Measurements from ENCODE around the gene LRRC8C.
"Not testable (repeated sequence)": the region's sequence is repeated elsewhere in the genome, so short reads cannot be mapped to it uniquely, and the experiment has no call there.

Gene LRRC8C

GRCh38 chr1:89703469-89703868 lies 70.5 kb downstream of the LRRC8C start:
- H3K27ac ChIP-seq (ENCODE audit: low read length): no peak overlapping the region
- no peaks in the 10 kb centered on the region for H3K36me3 ChIP-seq (ENCODE audit: control insufficient read depth, insufficient read depth, low read length)
- no peaks in the 10 kb centered on the region for H3K9me3 ChIP-seq (ENCODE audit: control insufficient read depth, insufficient read depth, low read length)
- DNase-seq (ENCODE audit: low read depth, low spot score): no peak
- H3K4me3 ChIP-seq (ENCODE audit: low read length): no peak overlapping the region
- no peaks in the 10 kb centered on the region for H3K27me3 ChIP-seq (ENCODE audit: control insufficient read depth, insufficient read depth, low read length)
- no CpG with 5 or more reads among the region's 1 CpG for WGBS (ENCODE audit: insufficient coverage, insufficient read length)
- H3K4me1 ChIP-seq (ENCODE audit: control insufficient read depth, insufficient read depth, low read length): no peaks in the 10 kb centered on the region

- no CpG with 5 or more reads among the region's 2 CpGs for WGBS (ENCODE audit: insufficient coverage, insufficient read length)
- Histone ChIP-seq H3K27ac (ENCODE audit: low read length) (no peak overlapping the region), H3K27me3 (ENCODE audit: control insufficient read depth, insufficient read depth, low read length) (no peaks in the 10 kb centered on the region), H3K36me3 (ENCODE audit: control insufficient read depth, insufficient read depth, low read length) (no peaks in the 10 kb centered on the region), H3K4me3 (ENCODE audit: low read length) (no peak overlapping the region), H3K4me1 (ENCODE audit: control insufficient read depth, insufficient read depth, low read length) (no peaks in the 10 kb centered on the region; the same call in 1 of the 2 replicates), H3K9me3 (ENCODE audit: control insufficient read depth, insufficient read depth, low read length) (no peaks in the 10 kb centered on the region)
- DNase-seq (ENCODE audit: low read depth, low spot score): no peak
Measured at GRCh38 chr1:89704014-89704413, 71.1 kb downstream of the LRRC8C start.

GRCh38 chr1:89704885-89705284 lies 72.0 kb downstream of the LRRC8C start:
- not testable (repeated sequence) for H3K4me3 ChIP-seq (ENCODE audit: low read length); H3K27ac ChIP-seq (ENCODE audit: low read length); H3K27me3 ChIP-seq (ENCODE audit: control insufficient read depth, insufficient read depth, low read length); DNase-seq (ENCODE audit: low read depth, low spot score); H3K9me3 ChIP-seq (ENCODE audit: control insufficient read depth, insufficient read depth, low read length); H3K36me3 ChIP-seq (ENCODE audit: control insufficient read depth, insufficient read depth, low read length); H3K4me1 ChIP-seq (ENCODE audit: control insufficient read depth, insufficient read depth, low read length)
- WGBS (ENCODE audit: insufficient coverage, insufficient read length): no CpG with 5 or more reads among the region's 2 CpGs

GRCh38 chr1:89705901-89706699 lies 73.2 kb downstream of the LRRC8C start:
- whole genome bisulfite sequencing (ENCODE audit: insufficient coverage, insufficient read length): no CpG with 5 or more reads among the region's 6 CpGs
- Histone ChIP-seq H3K27me3 (ENCODE audit: control insufficient read depth, insufficient read depth, low read length) (no peaks in the 10 kb centered on the region), H3K4me3 (ENCODE audit: low read length) (no peak overlapping the region), H3K27ac (ENCODE audit: low read length) (no peak overlapping the region), H3K4me1 (ENCODE audit: control insufficient read depth, insufficient read depth, low read length) (peaks cover 4% of the 10 kb centered on the region; the same call in 1 of the 2 replicates), H3K9me3 (ENCODE audit: control insufficient read depth, insufficient read depth, low read length) (no peaks in the 10 kb centered on the region), H3K36me3 (ENCODE audit: control insufficient read depth, insufficient read depth, low read length) (no peaks in the 10 kb centered on the region)
- no peak for DNase-seq (ENCODE audit: low read depth, low spot score)

GRCh38 chr1:89706700-89707012 lies 73.7 kb downstream of the LRRC8C start:
- H3K4me1 ChIP-seq (ENCODE audit: control insufficient read depth, insufficient read depth, low read length): peaks cover 4% of the 10 kb centered on the region; the same call in 1 of the 2 replicates
- no peak for DNase-seq (ENCODE audit: low read depth, low spot score)
- no peaks in the 10 kb centered on the region for H3K9me3 ChIP-seq (ENCODE audit: control insufficient read depth, insufficient read depth, low read length)
- H3K27ac ChIP-seq (ENCODE audit: low read length): no peak overlapping the region
- H3K4me3 ChIP-seq (ENCODE audit: low read length): no peak overlapping the region
- no peaks in the 10 kb centered on the region for H3K27me3 ChIP-seq (ENCODE audit: control insufficient read depth, insufficient read depth, low read length)
- no peaks in the 10 kb centered on the region for H3K36me3 ChIP-seq (ENCODE audit: control insufficient read depth, insufficient read depth, low read length)

- Histone ChIP-seq H3K27ac (ENCODE audit: low read length) (no peak overlapping the region), H3K4me1 (ENCODE audit: control insufficient read depth, insufficient read depth, low read length) (peaks cover 4% of the 10 kb centered on the region; the same call in 1 of the 2 replicates), H3K9me3 (ENCODE audit: control insufficient read depth, insufficient read depth, low read length) (no peaks in the 10 kb centered on the region), H3K27me3 (ENCODE audit: control insufficient read depth, insufficient read depth, low read length) (no peaks in the 10 kb centered on the region), H3K36me3 (ENCODE audit: control insufficient read depth, insufficient read depth, low read length) (no peaks in the 10 kb centered on the region), H3K4me3 (ENCODE audit: low read length) (no peak overlapping the region)
- DNase-seq (ENCODE audit: low read depth, low spot score): no peak
- WGBS (ENCODE audit: insufficient coverage, insufficient read length): no CpG with 5 or more reads among the region's 6 CpGs
Measured at GRCh38 chr1:89708751-89709375, 75.9 kb downstream of the LRRC8C start.

- H3K4me1 ChIP-seq (ENCODE audit: control insufficient read depth, insufficient read depth, low read length): peaks cover 4% of the 10 kb centered on the region; the same call in 1 of the 2 replicates
- no peak for DNase-seq (ENCODE audit: low read depth, low spot score)
- no peaks in the 10 kb centered on the region for H3K9me3 ChIP-seq (ENCODE audit: control insufficient read depth, insufficient read depth, low read length)
- no peaks in the 10 kb centered on the region for H3K36me3 ChIP-seq (ENCODE audit: control insufficient read depth, insufficient read depth, low read length)
- H3K27ac ChIP-seq (ENCODE audit: low read length): no peak overlapping the region
- H3K27me3 ChIP-seq (ENCODE audit: control insufficient read depth, insufficient read depth, low read length): no peaks in the 10 kb centered on the region
- no peak overlapping the region for H3K4me3 ChIP-seq (ENCODE audit: low read length)
- WGBS (ENCODE audit: insufficient coverage, insufficient read length): no CpG with 5 or more reads among the region's 4 CpGs
Measured at GRCh38 chr1:89710498-89711139, 77.7 kb downstream of the LRRC8C start.

GRCh38 chr1:89711140-89711778 lies 78.3 kb downstream of the LRRC8C start:
- Histone ChIP-seq H3K4me3 (ENCODE audit: low read length) (no peak overlapping the region), H3K27me3 (ENCODE audit: control insufficient read depth, insufficient read depth, low read length) (no peaks in the 10 kb centered on the region), H3K9me3 (ENCODE audit: control insufficient read depth, insufficient read depth, low read length) (no peaks in the 10 kb centered on the region), H3K4me1 (ENCODE audit: control insufficient read depth, insufficient read depth, low read length) (peaks cover 4% of the 10 kb centered on the region; the same call in 1 of the 2 replicates), H3K27ac (ENCODE audit: low read length) (no peak overlapping the region), H3K36me3 (ENCODE audit: control insufficient read depth, insufficient read depth, low read length) (no peaks in the 10 kb centered on the region)
- no peak for DNase-seq (ENCODE audit: low read depth, low spot score)
- no CpG with 5 or more reads among the region's 5 CpGs for WGBS (ENCODE audit: insufficient coverage, insufficient read length)

- WGBS (ENCODE audit: insufficient coverage, insufficient read length): no CpG with 5 or more reads among the region's 3 CpGs
- DNase-seq (ENCODE audit: low read depth, low spot score): no peak
- Histone ChIP-seq H3K27ac (ENCODE audit: low read length) (no peak overlapping the region), H3K4me1 (ENCODE audit: control insufficient read depth, insufficient read depth, low read length) (peaks cover 4% of the 10 kb centered on the region; the same call in 1 of the 2 replicates), H3K4me3 (ENCODE audit: low read length) (no peak overlapping the region), H3K9me3 (ENCODE audit: control insufficient read depth, insufficient read depth, low read length) (no peaks in the 10 kb centered on the region), H3K27me3 (ENCODE audit: control insufficient read depth, insufficient read depth, low read length) (no peaks in the 10 kb centered on the region), H3K36me3 (ENCODE audit: control insufficient read depth, insufficient read depth, low read length) (no peaks in the 10 kb centered on the region)
Measured at GRCh38 chr1:89712420-89712819, 79.5 kb downstream of the LRRC8C start.

- H3K27me3 ChIP-seq (ENCODE audit: control insufficient read depth, insufficient read depth, low read length): no peaks in the 10 kb centered on the region
- H3K9me3 ChIP-seq (ENCODE audit: control insufficient read depth, insufficient read depth, low read length): no peaks in the 10 kb centered on the region
- no peak overlapping the region for H3K4me3 ChIP-seq (ENCODE audit: low read length)
- no peak overlapping the region for H3K27ac ChIP-seq (ENCODE audit: low read length)
- no peak for DNase-seq (ENCODE audit: low read depth, low spot score)
- no peaks in the 10 kb centered on the region for H3K4me1 ChIP-seq (ENCODE audit: control insufficient read depth, insufficient read depth, low read length)
- WGBS (ENCODE audit: insufficient coverage, insufficient read length): no CpG with 5 or more reads among the region's 1 CpG
- no peaks in the 10 kb centered on the region for H3K36me3 ChIP-seq (ENCODE audit: control insufficient read depth, insufficient read depth, low read length)
Measured at GRCh38 chr1:89715677-89716076, 82.8 kb downstream of the LRRC8C start.
